HEK293 (cell line): ENCODE results near the gene RAB28.

Experiments
- CTCF ChIA-PET: fragments of 350-600 bp; formaldehyde crosslinking; extraction: SDS; loops from one replicate; lab custom pipeline; 2021; ENCODE audit warnings: antibody characterized with exemption; lab: Yijun Ruan, JAX
- POLR2A ChIA-PET: fragments of 300-600 bp; formaldehyde crosslinking; extraction: SDS; loops from one replicate; lab custom pipeline; 2020; ENCODE audit warnings: antibody characterized with exemption, inconsistent platforms; lab: Yijun Ruan, JAX
- H3K27ac ChIP-seq: fragments of 200-500 bp; sonication (Bioruptor generic); 2 replicates; pipeline ENCODE4 v1.5.1; 2014; ENCODE audit warnings: low read depth, low read length, control low read depth, inconsistent platforms; ENCODE audit errors: extremely low read depth
- H3K36me3 ChIP-seq, 2 experiments: fragments of 200-500 bp in 1 of 2; sonication (Bioruptor generic) in 1 of 2; 1 replicate in 1 of 2; 2 replicates in 1 of 2; pipeline ENCODE4 v1.5.1; 2014 to 2017; ENCODE audit warnings: inconsistent platforms in 2 of 2, low read length in 2 of 2; ENCODE audit not compliant: control insufficient read depth in 2 of 2, insufficient read depth in 1 of 2
- H3K4me1 ChIP-seq: fragments of 200-500 bp; sonication (Bioruptor generic); 2 replicates; pipeline ENCODE4 v1.5.1; 2014; ENCODE audit warnings: mild to moderate bottlenecking, low read length, inconsistent platforms; ENCODE audit not compliant: control insufficient read depth, insufficient read depth
- H3K4me3 ChIP-seq: 2 replicates; pipeline ENCODE4 v1.5.1; 2011; ENCODE audit warnings: low read depth, mild to moderate bottlenecking, control low read depth, low read length, moderate library complexity
- H3K9me3 ChIP-seq: fragments of 200-500 bp; sonication (Bioruptor generic); 2 replicates; pipeline ENCODE4 v1.5.1; 2014; ENCODE audit warnings: low read depth, low read length, inconsistent platforms; ENCODE audit not compliant: control insufficient read depth, insufficient read depth
- MEIS1 ChIP-seq: sonication (generic); formaldehyde crosslinking; IDR thresholded peaks from 2 replicates; pipeline ENCODE4 v1.8.1; 2022; ENCODE audit warnings: missing genetic modification reagents, mild to moderate bottlenecking, borderline replicate concordance
- PBX3 ChIP-seq: sonication (generic); formaldehyde crosslinking; IDR thresholded peaks from 2 replicates; pipeline ENCODE4 v1.8.1; 2022; ENCODE audit warnings: mild to moderate bottlenecking, moderate library complexity, missing genetic modification reagents
- PRDM6 ChIP-seq: fragments of 450-650 bp; formaldehyde crosslinking; IDR thresholded peaks from 2 replicates; pipeline ENCODE4 v1.5.1; 2017; ENCODE audit warnings: missing biosample characterization, missing genetic modification characterization
- RBAK ChIP-seq: fragments of 450-650 bp; formaldehyde crosslinking; IDR thresholded peaks from 2 replicates; pipeline ENCODE4 v1.5.1; 2016; ENCODE audit warnings: missing biosample characterization, missing genetic modification characterization
- TSHZ1 ChIP-seq: fragments of 450-650 bp; formaldehyde crosslinking; IDR thresholded peaks from 2 replicates; pipeline ENCODE4 v1.5.1; 2016; ENCODE audit warnings: missing biosample characterization, missing genetic modification characterization, borderline replicate concordance
- WT1 ChIP-seq: fragments of 450-650 bp; formaldehyde crosslinking; IDR thresholded peaks from 2 replicates; pipeline ENCODE4 v1.5.1; 2016; ENCODE audit warnings: missing biosample characterization, missing genetic modification characterization
- YY2 ChIP-seq: fragments of 450-650 bp; formaldehyde crosslinking; IDR thresholded peaks from 2 replicates; pipeline ENCODE4 v1.5.1; 2016; ENCODE audit warnings: missing biosample characterization, missing genetic modification characterization
- ZFP3 ChIP-seq: fragments of 450-650 bp; formaldehyde crosslinking; IDR thresholded peaks from 2 replicates; pipeline ENCODE4 v1.5.1; 2016; ENCODE audit warnings: low read depth, missing biosample characterization, missing genetic modification characterization
- ZFP41 ChIP-seq: fragments of 450-650 bp; formaldehyde crosslinking; IDR thresholded peaks from 2 replicates; pipeline ENCODE4 v1.5.1; 2016; ENCODE audit warnings: missing biosample characterization, missing genetic modification characterization, borderline replicate concordance
- ZNF184 ChIP-seq: fragments of 450-650 bp; IDR thresholded peaks from 2 replicates; pipeline ENCODE4 v1.5.1; 2018; ENCODE audit warnings: missing biosample characterization, mild to moderate bottlenecking, missing genetic modification characterization
- ZNF354C ChIP-seq: fragments of 450-650 bp; formaldehyde crosslinking; IDR thresholded peaks from 2 replicates; pipeline ENCODE4 v1.5.1; 2016; ENCODE audit warnings: missing biosample characterization, missing genetic modification characterization, low read depth, borderline replicate concordance
- ZNF394 ChIP-seq: fragments of 450-650 bp; formaldehyde crosslinking; IDR thresholded peaks from 2 replicates; pipeline ENCODE4 v1.5.1; 2016; ENCODE audit warnings: missing biosample characterization, missing genetic modification characterization, mild to moderate bottlenecking, moderate library complexity, borderline replicate concordance
- ZNF433 ChIP-seq: fragments of 450-650 bp; formaldehyde crosslinking; IDR thresholded peaks from 2 replicates; pipeline ENCODE4 v1.5.1; 2016; ENCODE audit warnings: missing biosample characterization, missing genetic modification characterization, low read depth
- ZNF473 ChIP-seq: fragments of 450-650 bp; formaldehyde crosslinking; IDR thresholded peaks from 2 replicates; pipeline ENCODE4 v1.5.1; 2017; ENCODE audit warnings: missing biosample characterization, missing genetic modification characterization
- ZNF549 ChIP-seq: fragments of 450-650 bp; IDR thresholded peaks from 2 replicates; pipeline ENCODE4 v1.5.1; 2018; ENCODE audit warnings: missing biosample characterization, missing genetic modification characterization, mild to moderate bottlenecking, inconsistent platforms, moderate library complexity
- ZNF561 ChIP-seq: fragments of 450-650 bp; IDR thresholded peaks from 2 replicates; pipeline ENCODE4 v1.5.1; 2018; ENCODE audit warnings: missing biosample characterization, missing genetic modification characterization, borderline replicate concordance
- ZNF600 ChIP-seq: fragments of 450-650 bp; formaldehyde crosslinking; IDR thresholded peaks from 2 replicates; pipeline ENCODE4 v1.5.1; 2016; ENCODE audit warnings: missing biosample characterization, missing genetic modification characterization
- ZNF677 ChIP-seq: fragments of 450-650 bp; IDR thresholded peaks from 2 replicates; pipeline ENCODE4 v1.5.0; 2018; ENCODE audit warnings: missing biosample characterization, mild to moderate bottlenecking, missing genetic modification characterization, moderate library complexity
- ZNF707 ChIP-seq: fragments of 450-650 bp; formaldehyde crosslinking; IDR thresholded peaks from 2 replicates; pipeline ENCODE4 v1.5.1; 2016; ENCODE audit warnings: missing biosample characterization, missing genetic modification characterization
- ZNF776 ChIP-seq: fragments of 450-650 bp; formaldehyde crosslinking; IDR thresholded peaks from 2 replicates; pipeline ENCODE4 v1.5.0; 2017; ENCODE audit warnings: missing biosample characterization, missing genetic modification characterization, borderline replicate concordance
- ZNF791 ChIP-seq: fragments of 450-650 bp; formaldehyde crosslinking; IDR thresholded peaks from 2 replicates; pipeline ENCODE4 v1.5.1; 2016; ENCODE audit warnings: missing biosample characterization, missing genetic modification characterization
- TF ChIP-seq, protein P1 (sequence below): fragments of 450-650 bp; formaldehyde crosslinking; IDR thresholded peaks from 2 replicates; pipeline ENCODE4 v1.5.1; 2016; ENCODE audit warnings: missing biosample characterization, missing genetic modification characterization, low read depth

The RAB28 gene

GRCh38 chr4:13347517-13348125 is 136.5 kb downstream of the RAB28 start (continued):
- no peak for TF ChIP-seq TSHZ1 (tag by site-specific recombination)
- TF ChIP-seq ZNF184 (tag by site-specific recombination), result no peak

DNA sequence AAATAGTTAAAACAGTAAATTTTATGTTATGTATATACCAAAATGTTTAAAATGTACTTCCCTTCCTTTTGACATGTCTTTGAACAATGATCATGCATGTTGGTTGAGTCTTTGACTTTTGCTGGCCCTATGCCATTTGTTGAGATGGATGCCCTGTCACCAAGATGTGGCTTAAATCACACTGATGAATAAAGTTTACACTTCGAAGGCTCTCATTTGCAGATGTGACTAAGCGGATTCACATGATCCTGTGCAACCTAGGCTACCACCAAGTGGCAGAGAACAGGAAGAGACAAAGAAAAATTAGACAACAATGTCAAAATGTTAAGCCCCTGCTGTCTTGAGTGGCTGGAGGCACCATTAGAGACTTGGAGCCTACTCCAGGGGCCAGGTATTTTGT is 139.9 kb downstream of the RAB28 start:
- CTCF ChIA-PET, result no interaction called here
- Histone ChIP-seq H3K9me3 (no peaks in the 10 kb centered on the region), H3K4me1 (no peaks in the 10 kb centered on the region)
- TF ChIP-seq WT1 (tag by site-specific recombination) (no peak), ZNF561 (no peak), PRDM6 (tag by site-specific recombination) (no peak), ZNF791 (tag by site-specific recombination) (no peak), ZNF549 (no peak), ZNF433 (tag by site-specific recombination) (no peak), ZNF354C (tag by site-specific recombination) (no peak), ZNF473 (tag by site-specific recombination) (no peak)
- TF ChIP-seq, all 188 proteins: peak for 0
- no peak overlapping the region for H3K27ac ChIP-seq
- no peaks in the 10 kb centered on the region for H3K36me3 ChIP-seq
- no peak overlapping the region for H3K4me3 ChIP-seq
- POLR2A ChIA-PET, result no interaction called here

DNA sequence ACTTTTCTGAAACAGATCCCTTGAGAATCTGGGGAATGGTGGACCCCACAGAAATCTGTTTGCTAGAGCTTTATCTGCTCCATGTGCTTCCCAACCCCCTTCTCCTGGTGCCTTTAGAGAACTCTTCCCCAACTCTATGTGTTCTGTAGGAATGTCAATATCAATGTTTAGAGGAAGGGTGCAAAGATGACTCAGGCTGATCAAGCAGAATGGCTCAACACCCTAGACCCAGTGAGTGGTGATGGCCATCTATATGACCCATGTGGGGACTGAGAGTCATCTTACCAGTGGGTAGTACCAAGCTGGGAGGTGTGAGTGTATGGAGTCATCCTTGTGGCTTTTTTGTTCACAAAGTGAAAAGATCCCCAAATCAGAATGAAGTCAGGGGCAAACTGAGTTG is 143.5 kb downstream of the RAB28 start:
- no peak for TF ChIP-seq ZNF776 (tag by site-specific recombination)
- TF ChIP-seq RBAK (tag by site-specific recombination), result no peak
- TF ChIP-seq MEIS1 (CRISPR knock-in tag), result no peak
- TF ChIP-seq, all 188 proteins: peak for 0
- CTCF ChIA-PET, result no interaction called here
- POLR2A ChIA-PET, result no interaction called here

DNA sequence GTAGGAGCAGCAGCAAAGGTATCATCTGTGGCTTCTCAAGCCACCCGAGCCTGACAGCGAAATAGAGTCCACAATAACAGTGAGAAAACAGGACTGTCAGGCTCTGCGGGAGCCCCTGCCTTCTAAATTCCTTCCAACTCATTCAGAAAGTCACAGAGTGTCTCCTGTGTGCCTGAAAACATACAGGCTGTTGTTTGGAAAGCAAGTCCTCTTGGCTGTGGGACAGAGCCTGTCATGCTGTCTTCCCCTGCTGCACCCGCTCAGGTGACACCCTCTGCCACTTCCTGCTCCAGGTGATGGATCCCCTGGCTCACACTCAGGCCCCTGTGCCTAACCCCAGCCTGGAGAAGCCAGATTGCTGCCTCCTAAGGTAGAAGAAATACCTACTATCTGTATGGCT is 152.3 kb downstream of the RAB28 start:
- CTCF ChIA-PET, result no interaction called here
- Histone ChIP-seq H3K4me1 (no peaks in the 10 kb centered on the region), H3K27ac (no peak overlapping the region), H3K9me3 (no peaks in the 10 kb centered on the region), H3K4me3 (no peak overlapping the region), H3K36me3 (no peaks in the 10 kb centered on the region)
- POLR2A ChIA-PET, result no interaction called here
- TF ChIP-seq ZNF394 (tag by site-specific recombination) (no peak), MEIS1 (CRISPR knock-in tag) (no peak), YY2 (tag by site-specific recombination) (no peak), ZNF600 (no peak), ZNF433 (tag by site-specific recombination) (no peak), ZNF677 (tag by site-specific recombination) (no peak), PBX3 (CRISPR knock-in tag) (no peak), ZFP3 (tag by site-specific recombination) (no peak), ZNF707 (tag by site-specific recombination) (no peak), ZFP41 (tag by site-specific recombination) (no peak)
- TF ChIP-seq, protein P1, sequence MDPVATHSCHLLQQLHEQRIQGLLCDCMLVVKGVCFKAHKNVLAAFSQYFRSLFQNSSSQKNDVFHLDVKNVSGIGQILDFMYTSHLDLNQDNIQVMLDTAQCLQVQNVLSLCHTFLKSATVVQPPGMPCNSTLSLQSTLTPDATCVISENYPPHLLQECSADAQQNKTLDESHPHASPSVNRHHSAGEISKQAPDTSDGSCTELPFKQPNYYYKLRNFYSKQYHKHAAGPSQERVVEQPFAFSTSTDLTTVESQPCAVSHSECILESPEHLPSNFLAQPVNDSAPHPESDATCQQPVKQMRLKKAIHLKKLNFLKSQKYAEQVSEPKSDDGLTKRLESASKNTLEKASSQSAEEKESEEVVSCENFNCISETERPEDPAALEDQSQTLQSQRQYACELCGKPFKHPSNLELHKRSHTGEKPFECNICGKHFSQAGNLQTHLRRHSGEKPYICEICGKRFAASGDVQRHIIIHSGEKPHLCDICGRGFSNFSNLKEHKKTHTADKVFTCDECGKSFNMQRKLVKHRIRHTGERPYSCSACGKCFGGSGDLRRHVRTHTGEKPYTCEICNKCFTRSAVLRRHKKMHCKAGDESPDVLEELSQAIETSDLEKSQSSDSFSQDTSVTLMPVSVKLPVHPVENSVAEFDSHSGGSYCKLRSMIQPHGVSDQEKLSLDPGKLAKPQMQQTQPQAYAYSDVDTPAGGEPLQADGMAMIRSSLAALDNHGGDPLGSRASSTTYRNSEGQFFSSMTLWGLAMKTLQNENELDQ (tag by site-specific recombination), result no peak

More for the DNA sequence above, 143.5 kb downstream of the RAB28 start:
- H3K27ac ChIP-seq, result no peak overlapping the region
- no peaks in the 10 kb centered on the region for H3K36me3 ChIP-seq
- H3K4me3 ChIP-seq, result no peak overlapping the region
- H3K4me1 ChIP-seq, result no peaks in the 10 kb centered on the region
- H3K9me3 ChIP-seq, result no peaks in the 10 kb centered on the region
